Stomach (tissue), 9 donors: Measurements from ENCODE around the gene CELF1. TPM values are rescaled to one million over a fixed set of nuclear protein-coding genes. Genes with fewer than 3 reads are reported as not detected.
A peak's percentile ranks its signal among the peaks of the same experiment; 100 is the strongest.

ENCODE experiments used
- DNase-seq, 2 donors: peaks; one replicate each; pipeline versions ENCODE4 v3.0.0 to v3.0.0-alpha.2; 2013 to 2019
- H3K27ac ChIP-seq, 5 donors: fragments of 200-600 bp in 4 of 5; sonication (generic) in 4 of 5; one replicate each; pipeline ENCODE4 v1.5.1; 2013 to 2019; ENCODE audit warnings: mild to moderate bottlenecking in 1 of 5, moderate library complexity in 1 of 5
- H3K27me3 ChIP-seq, 3 donors: fragments of 200-600 bp; sonication (generic); one replicate each; pipeline ENCODE4 v1.5.1; 2017 to 2019; ENCODE audit warnings: mixed run types in 1 of 3
- H3K36me3 ChIP-seq, 4 donors: fragments of 200-600 bp; sonication (generic); 1 replicate in 3 of 4; 2 replicates in 1 of 4; pipeline ENCODE4 v1.5.1; 2016 to 2019
- H3K4me1 ChIP-seq, 4 donors: fragments of 200-600 bp; sonication (generic); one replicate each; pipeline ENCODE4 v1.5.1; 2016 to 2019
- H3K4me3 ChIP-seq, 4 donors: fragments of 200-600 bp; sonication (generic) in 3 of 4; one replicate each; pipeline ENCODE4 v1.5.1; 2016 to 2019; ENCODE audit warnings: mild to moderate bottlenecking in 1 of 4
- H3K9me3 ChIP-seq, 4 donors: fragments of 200-600 bp; sonication (generic); one replicate each; pipeline ENCODE4 v1.5.1; 2016 to 2019
- EP300 ChIP-seq: sonication (generic); formaldehyde crosslinking; IDR thresholded peaks from one replicate; pipeline ENCODE4 v1.6.1; 2017; ENCODE audit warnings: antibody characterized with exemption
- POLR2A ChIP-seq, 4 donors: fragments of 450-650 bp; IDR thresholded peaks; one replicate each; pipeline ENCODE4 v1.6.1; 2016; ENCODE audit warnings: antibody characterized with exemption in 4 of 4, control low read depth in 2 of 4, mild to moderate bottlenecking in 1 of 4, moderate library complexity in 1 of 4
- POLR2AphosphoS5 ChIP-seq, 3 donors: sonication (generic); formaldehyde crosslinking; IDR thresholded peaks; one replicate each; pipeline ENCODE4 v1.6.1; 2016; ENCODE audit warnings: antibody characterized with exemption in 3 of 3
- WGBS, 5 donors: extraction: QIAGEN DNeasy Blood & Tissue Kit in 3 of 5; methylation state at CpG; one replicate each; pipeline versions ENCODE4 v1.1.5 to v1.1.7; 2013 to 2018; 5-methylcytosine and 5-hydroxymethylcytosine counted together
- intact Hi-C: fragments of 100-400 bp; cut with DNase I; formaldehyde crosslinking; loops from one replicate; pipeline ENCODE4 v1.15.1; 2023; ENCODE audit warnings: low total_unique reads
- polyA plus RNA-seq, 3 donors: library from polyadenylated mRNA; stranded (reverse); fragments of 200-250 nt; gene quantifications; one replicate each; pipeline ENCODE4 v1.2.3, GENCODE V29; 2013
- small RNA-seq, 4 donors: library from RNA; depleted of rRNA; stranded (forward); fragments of <200 nt; gene quantifications; one replicate each; pipeline ENCODE3, GENCODE V24; 2016
- total RNA-seq, 5 donors: library from RNA; depleted of rRNA; stranded (reverse); fragments of >200 nt; gene quantifications; one replicate each; pipeline versions ENCODE4 v1.1.0 to v1.2.3, GENCODE V29; 2014 to 2016
- TF ChIP-seq, protein P1 (sequence below), 7 experiments: fragments of 450-650 bp in 4 of 7; fragments of 200-600 bp in 3 of 7; sonication (generic) in 3 of 7; IDR thresholded peaks; one replicate each; pipeline ENCODE4 v1.5.1; 2016 to 2019; ENCODE audit warnings: antibody characterized with exemption in 7 of 7, control low read depth in 2 of 7, mild to moderate bottlenecking in 1 of 7
- donor health status: healthy with polysubstance abuse.
- donor health status: Bipolar disorder and iron deficiency.
- donor health status: healthy.

The CELF1 gene
- total and polyA plus RNA-seq, 8 donors = 12.7 to 206 (median 54.4) TPM

DNA sequence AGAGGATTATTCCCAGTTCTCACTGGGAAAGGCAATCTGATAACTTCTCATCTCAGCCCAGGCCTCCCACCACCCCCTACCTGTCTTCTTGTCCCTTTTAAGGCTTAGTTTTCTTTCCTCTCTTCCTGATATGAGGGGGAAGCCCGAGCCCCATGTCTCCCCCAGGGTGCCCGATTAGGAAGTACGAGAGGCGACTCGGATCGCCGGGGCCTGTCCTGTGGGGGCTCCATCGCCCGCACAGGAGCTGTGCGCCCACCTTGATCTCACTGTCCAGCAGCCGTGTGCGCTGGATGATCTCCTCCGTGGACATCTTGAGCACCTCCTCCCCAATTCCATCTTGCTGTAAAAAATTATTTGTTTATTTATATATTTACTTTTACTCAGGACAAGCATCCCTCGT lies 127.3 kb downstream of the CELF1 start:
- peak overlapping the region; percentile 89 to 95 (median 93) for H3K4me3 ChIP-seq
- H3K27me3 ChIP-seq = no peaks in the 10 kb centered on the region
- whole genome bisulfite sequencing, 5 donors = 0 to 1% (median 0%) methylated on average over 14 of the region's 14 CpGs
- intact Hi-C loops = no loop called here
- peaks cover 14 to 30% (median 21%) of the 10 kb centered on the region in 4 donors for H3K4me1 ChIP-seq
- H3K9me3 ChIP-seq = no peaks in the 10 kb centered on the region
- no peak for DNase-seq
- H3K27ac ChIP-seq = peak overlapping the region; percentile 85 to 96 (median 94)
- TF ChIP-seq EP300 = no peak
- peaks cover 38 to 45% (median 44%) of the 10 kb centered on the region in 4 donors for H3K36me3 ChIP-seq

DNA sequence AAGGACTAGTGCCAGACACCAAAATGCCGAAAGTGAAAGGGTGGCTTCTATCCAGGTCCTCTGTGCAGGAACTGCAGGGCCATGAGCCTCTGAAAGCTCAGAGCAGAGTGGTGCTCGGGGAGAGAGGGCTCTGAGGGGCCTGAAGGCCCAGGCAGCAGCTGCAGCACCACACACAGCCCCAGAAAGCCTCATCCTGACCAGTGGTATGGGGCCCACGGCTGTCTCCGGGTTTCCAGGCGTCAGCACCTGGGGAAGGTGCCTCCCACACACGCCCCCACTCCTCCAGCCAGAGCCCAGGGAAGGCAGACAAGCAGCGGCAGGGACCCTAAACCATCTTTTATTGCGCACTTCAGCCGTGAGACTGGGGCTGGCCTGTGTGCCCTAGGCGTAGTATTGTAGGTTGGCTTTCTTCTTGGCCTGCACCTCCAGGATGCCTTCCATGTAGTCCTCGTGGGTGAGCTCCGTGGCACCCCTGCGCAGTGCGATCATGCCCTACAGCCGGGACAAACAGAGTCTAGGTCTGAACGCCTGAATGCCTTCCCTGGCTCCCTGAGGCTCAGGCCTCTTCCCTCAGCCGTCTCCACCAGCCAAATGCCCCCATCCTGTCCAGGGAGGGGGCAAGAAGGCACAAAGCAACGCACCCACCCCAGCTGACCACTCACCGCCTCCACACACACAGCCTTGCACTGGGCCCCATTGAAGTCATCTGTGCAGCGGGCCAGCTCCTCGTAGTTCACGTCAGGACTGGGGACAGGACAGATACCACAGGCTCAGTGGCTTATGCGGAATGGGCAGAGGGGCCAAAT lies 134.3 kb downstream of the CELF1 start:
- intact Hi-C loops = no loop called here
- WGBS, 5 donors = 76 to 84% (median 83%) methylated on average over 22 to 23 of the region's 23 CpGs
- H3K36me3 ChIP-seq = peaks cover 69 to 94% (median 90%) of the 10 kb centered on the region in 4 donors

DNA sequence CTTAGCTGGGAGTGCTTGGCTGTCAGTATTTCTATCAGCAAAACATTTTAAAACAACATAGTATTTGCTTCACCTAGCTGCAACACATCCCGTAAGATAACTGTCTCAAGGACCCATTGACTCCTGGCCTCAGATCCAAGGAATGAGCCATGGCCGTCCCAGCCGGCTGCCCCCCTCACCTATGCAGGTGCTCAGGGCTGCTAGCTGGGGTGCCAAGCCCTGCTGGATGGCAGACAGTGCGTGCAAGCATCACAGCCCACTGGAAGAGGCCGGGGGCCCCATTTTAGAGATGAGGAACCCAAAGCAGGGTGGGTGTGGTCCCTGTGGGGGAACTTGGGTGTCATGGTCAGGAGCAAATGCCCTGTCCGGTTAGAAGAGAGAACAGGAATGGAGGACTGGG lies 135.2 kb downstream of the CELF1 start:
- no peaks in the 10 kb centered on the region for H3K9me3 ChIP-seq
- intact Hi-C loops = no loop called here
- peaks cover 20 to 46% (median 31%) of the 10 kb centered on the region in 4 donors for H3K4me1 ChIP-seq
- H3K4me3 ChIP-seq = no peak overlapping the region
- H3K27ac ChIP-seq = peak overlapping the region in 2 of 5 donors; percentile 87 to 88
- no peak for DNase-seq
- 84 to 94% (median 87%) methylated on average over 6 of the region's 6 CpGs for WGBS, 5 donors
- peaks cover 66 to 93% (median 90%) of the 10 kb centered on the region in 4 donors for H3K36me3 ChIP-seq
- no peaks in the 10 kb centered on the region for H3K27me3 ChIP-seq
- TF ChIP-seq POLR2A (IDR thresholded peaks at IDR 0.05) (no peak), POLR2AphosphoS5 (IDR thresholded peaks at IDR 0.05) (no peak), EP300 (no peak)
- TF ChIP-seq, protein P1, sequence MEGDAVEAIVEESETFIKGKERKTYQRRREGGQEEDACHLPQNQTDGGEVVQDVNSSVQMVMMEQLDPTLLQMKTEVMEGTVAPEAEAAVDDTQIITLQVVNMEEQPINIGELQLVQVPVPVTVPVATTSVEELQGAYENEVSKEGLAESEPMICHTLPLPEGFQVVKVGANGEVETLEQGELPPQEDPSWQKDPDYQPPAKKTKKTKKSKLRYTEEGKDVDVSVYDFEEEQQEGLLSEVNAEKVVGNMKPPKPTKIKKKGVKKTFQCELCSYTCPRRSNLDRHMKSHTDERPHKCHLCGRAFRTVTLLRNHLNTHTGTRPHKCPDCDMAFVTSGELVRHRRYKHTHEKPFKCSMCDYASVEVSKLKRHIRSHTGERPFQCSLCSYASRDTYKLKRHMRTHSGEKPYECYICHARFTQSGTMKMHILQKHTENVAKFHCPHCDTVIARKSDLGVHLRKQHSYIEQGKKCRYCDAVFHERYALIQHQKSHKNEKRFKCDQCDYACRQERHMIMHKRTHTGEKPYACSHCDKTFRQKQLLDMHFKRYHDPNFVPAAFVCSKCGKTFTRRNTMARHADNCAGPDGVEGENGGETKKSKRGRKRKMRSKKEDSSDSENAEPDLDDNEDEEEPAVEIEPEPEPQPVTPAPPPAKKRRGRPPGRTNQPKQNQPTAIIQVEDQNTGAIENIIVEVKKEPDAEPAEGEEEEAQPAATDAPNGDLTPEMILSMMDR (IDR thresholded peaks at IDR 0.05) = no peak

More for the DNA sequence above, 134.3 kb downstream of the CELF1 start:
- Histone ChIP-seq H3K4me3 (no peak overlapping the region), H3K4me1 (peaks cover 20 to 42% (median 28%) of the 10 kb centered on the region in 4 donors), H3K27ac (peak overlapping the region in 3 of 5 donors; percentile 11 to 88 (median 87)), H3K27me3 (no peaks in the 10 kb centered on the region), H3K9me3 (no peaks in the 10 kb centered on the region)
- DNase-seq = no peak
- TF ChIP-seq POLR2A (IDR thresholded peaks at IDR 0.05) (no peak), EP300 (no peak), POLR2AphosphoS5 (IDR thresholded peaks at IDR 0.05) (no peak)

DNA sequence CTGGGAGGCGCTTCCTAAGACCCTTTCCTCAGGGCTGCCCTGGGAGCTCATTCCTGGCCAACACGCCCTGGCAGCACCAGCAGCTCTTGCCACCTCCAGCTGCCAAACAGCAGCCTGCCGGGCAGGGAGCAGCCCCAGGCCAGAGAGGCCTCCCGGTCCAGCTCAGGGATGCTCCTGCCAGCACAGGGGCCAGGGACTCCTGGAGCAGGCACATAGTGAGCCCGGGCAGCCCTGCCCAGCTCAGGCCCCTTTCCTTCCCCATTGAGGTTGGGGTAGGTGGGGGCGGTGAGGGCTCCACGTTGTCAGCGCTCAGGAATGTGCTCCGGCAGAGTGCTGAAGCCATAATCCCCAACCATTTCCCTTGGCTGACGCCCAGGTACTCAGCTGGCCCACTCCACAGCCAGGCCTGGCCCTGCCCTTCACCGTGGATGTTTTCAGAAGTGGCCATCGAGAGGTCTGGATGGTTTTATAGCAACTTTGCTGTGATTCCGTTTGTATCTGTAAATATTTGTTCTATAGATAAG lies 136.9 kb downstream of the CELF1 start:
- peaks cover 20 to 60% (median 37%) of the 10 kb centered on the region in 4 donors for H3K4me1 ChIP-seq
- peak; percentile 78 to 88 for DNase-seq
- peak overlapping the region; percentile 57 to 90 (median 87) for H3K27ac ChIP-seq
- 16 to 26% (median 24%) methylated on average over 6 to 13 of the region's 13 CpGs for WGBS, 5 donors
- H3K27me3 ChIP-seq = no peaks in the 10 kb centered on the region
- peak; percentile 27 to 80 (median 63) for TF ChIP-seq POLR2AphosphoS5 (IDR thresholded peaks at IDR 0.05)
- TF ChIP-seq POLR2A (IDR thresholded peaks at IDR 0.05) = no peak
- TF ChIP-seq, protein P1 (IDR thresholded peaks at IDR 0.05) = no peak
- H3K36me3 ChIP-seq = peaks cover 52 to 91% (median 87%) of the 10 kb centered on the region in 4 donors
- H3K9me3 ChIP-seq = no peaks in the 10 kb centered on the region
- intact Hi-C loops = no loop called here
- H3K4me3 ChIP-seq = no peak overlapping the region

Small RNAs within 50 kb of the gene (small RNA-seq; reads per million reads assigned to genes)
- gene RN7SL652P (0 reads per million in 4 donors), gene RNU5E-10P (0 reads per million in 4 donors)

Other genes starting within 250 kb of the CELF1 start
- gene MYBPC3, start 200.4 kb downstream of the CELF1 start, total RNA-seq = 10 to 100 TPM in 1 of 5 donors, under 1 TPM in 2, not detected in 2; 0.72 to 15.6 (median 0.73) TPM
- gene MYBPC3, start 200.4 kb downstream of the CELF1 start, polyA plus RNA-seq = 1 to 10 TPM; 1.0 to 3.4 (median 2.1) TPM
- gene SPI1, start 174.6 kb downstream of the CELF1 start, total RNA-seq = 1 to 10 TPM; 2.6 to 8.4 (median 7.0) TPM
- gene SPI1, start 174.6 kb downstream of the CELF1 start, polyA plus RNA-seq = 10 to 100 TPM in 2 of 3 donors, 1 to 10 TPM in 1; 8.2 to 24.3 (median 15.3) TPM
- 100 to 1,000 TPM in 1 of 5 donors, 10 to 100 TPM in 3, 1 to 10 TPM in 1; 7.0 to 158 (median 24.8) TPM for gene SLC39A13, start 144.5 kb downstream of the CELF1 start, total RNA-seq
- gene SLC39A13, start 144.5 kb downstream of the CELF1 start, polyA plus RNA-seq = 10 to 100 TPM; 21.7 to 33.6 (median 27.1) TPM
- 100 to 1,000 TPM in 2 of 5 donors, 10 to 100 TPM in 2, 1 to 10 TPM in 1; 8.1 to 147 (median 65.9) TPM for gene PSMC3, start 126.7 kb downstream of the CELF1 start, total RNA-seq
- 100 to 1,000 TPM; 143 to 175 (median 145) TPM for gene PSMC3, start 126.7 kb downstream of the CELF1 start, polyA plus RNA-seq
- gene RAPSN, start 104.0 kb downstream of the CELF1 start, total RNA-seq = 1 to 10 TPM in 2 of 5 donors, not detected in 3; 1.1 to 1.2 TPM
- gene RAPSN, start 104.0 kb downstream of the CELF1 start, polyA plus RNA-seq = under 1 TPM in 1 of 3 donors, not detected in 2; 0.20 TPM
- gene PTPMT1, start 12.5 kb upstream of the CELF1 start, total RNA-seq = 100 to 1,000 TPM in 2 of 5 donors, 10 to 100 TPM in 3; 39.5 to 126 (median 80.6) TPM
- 10 to 100 TPM; 36.4 to 62.1 (median 55.2) TPM for gene PTPMT1, start 12.5 kb upstream of the CELF1 start, polyA plus RNA-seq
- gene KBTBD4, start 25.8 kb upstream of the CELF1 start, total RNA-seq = 10 to 100 TPM in 3 of 5 donors, 1 to 10 TPM in 2; 2.7 to 19.8 (median 16.2) TPM
- 10 to 100 TPM in 1 of 3 donors, 1 to 10 TPM in 2; 7.5 to 14.2 (median 8.0) TPM for gene KBTBD4, start 25.8 kb upstream of the CELF1 start, polyA plus RNA-seq
- gene NDUFS3, start 25.9 kb upstream of the CELF1 start, total RNA-seq = 100 to 1,000 TPM in 1 of 5 donors, 10 to 100 TPM in 4; 28.6 to 143 (median 71.2) TPM
- 100 to 1,000 TPM; 128 to 210 (median 209) TPM for gene NDUFS3, start 25.9 kb upstream of the CELF1 start, polyA plus RNA-seq
- gene FAM180B, start 33.5 kb upstream of the CELF1 start, total RNA-seq = 1 to 10 TPM in 1 of 5 donors, under 1 TPM in 1, not detected in 3; 0.37 to 1.2 TPM
- not detected for gene FAM180B, start 33.5 kb upstream of the CELF1 start, polyA plus RNA-seq
- gene C1QTNF4, start 41.3 kb upstream of the CELF1 start, total RNA-seq = 1 to 10 TPM in 3 of 5 donors, under 1 TPM in 1, not detected in 1; 0.87 to 8.4 (median 1.2) TPM
- gene C1QTNF4, start 41.3 kb upstream of the CELF1 start, polyA plus RNA-seq = 1 to 10 TPM in 2 of 3 donors, under 1 TPM in 1; 0.68 to 3.9 (median 2.7) TPM
- gene MTCH2, start 89.4 kb upstream of the CELF1 start, total RNA-seq = 10 to 100 TPM; 21.7 to 86.2 (median 49.6) TPM
- 10 to 100 TPM; 27.6 to 48.8 (median 37.2) TPM for gene MTCH2, start 89.4 kb upstream of the CELF1 start, polyA plus RNA-seq
- 10 to 100 TPM in 1 of 5 donors, 1 to 10 TPM in 1, under 1 TPM in 1, not detected in 2; 0.92 to 11.7 (median 9.9) TPM for gene AGBL2, start 162.2 kb upstream of the CELF1 start, total RNA-seq
- under 1 TPM in 2 of 3 donors, not detected in 1; 0.56 to 0.90 TPM for gene AGBL2, start 162.2 kb upstream of the CELF1 start, polyA plus RNA-seq
- 100 to 1,000 TPM in 4 of 5 donors, 10 to 100 TPM in 1; 96.2 to 487 (median 202) TPM for gene FNBP4, start 214.2 kb upstream of the CELF1 start, total RNA-seq
- 10 to 100 TPM; 10.6 to 29.4 (median 17.9) TPM for gene FNBP4, start 214.2 kb upstream of the CELF1 start, polyA plus RNA-seq